ENCODE measurements around the gene UCN. TPM values are rescaled to one million over a fixed set of nuclear protein-coding genes. Genes with fewer than 3 reads are reported as not detected.

The UCN gene
- total RNA-seq, 1 experiment from 2014 or later, result 2.8 TPM

GRCh38 chr2:27261241-27261925, 46.9 kb downstream of the UCN start:
- CTCF ChIA-PET, result no interaction called here
- POLR2A ChIA-PET (ENCODE audit: unreplicated experiment), result no interaction called here

GRCh38 chr2:27258051-27258450, 50.2 kb downstream of the UCN start:
- no peaks in the 10 kb centered on the region for H3K9me3 ChIP-seq (ENCODE audit: insufficient read depth, low read depth)
- CTCF ChIA-PET, result no interaction called here
- POLR2A ChIA-PET (ENCODE audit: unreplicated experiment), result no interaction called here
- H3K4me1 ChIP-seq (replicated peaks; ENCODE audit: insufficient read depth), result no peaks in the 10 kb centered on the region
- no peaks in the 10 kb centered on the region for H3K79me2 ChIP-seq (ENCODE audit: low read depth)
- H3K27me3 ChIP-seq (ENCODE audit: insufficient read depth, low read depth), result peaks cover 49% of the 10 kb centered on the region
- no peak overlapping the region for H3K27ac ChIP-seq
- intact Hi-C loops (cut with micrococcal nuclease; ENCODE audit: unreplicated experiment), result no loop called here
- H3F3A ChIP-seq (ENCODE audit: insufficient read depth, low read depth), result no peaks in the 10 kb centered on the region
- TF ChIP-seq CTCF (conservative IDR thresholded peaks at IDR 0.05), result no peak
- no peak for TF ChIP-seq EZH2 (IDR thresholded peaks at IDR 0.05; ENCODE audit: low read depth)
- no TSS peak for BruUV-seq (replicated peaks)
- H3K4me3 ChIP-seq, result no peak overlapping the region
- H4K20me1 ChIP-seq (ENCODE audit: insufficient read depth), result no peaks in the 10 kb centered on the region
- no peaks in the 10 kb centered on the region for H3K36me3 ChIP-seq (ENCODE audit: low read depth)
- no peak overlapping the region for H2AFZ ChIP-seq
- DNase-seq, result no peak
- H3K9me2 ChIP-seq (ENCODE audit: insufficient read depth), result no peaks in the 10 kb centered on the region
- H3K4me2 ChIP-seq, result no peak overlapping the region

More at GRCh38 chr2:27261241-27261925, 46.9 kb downstream of the UCN start:
- intact Hi-C loops (cut with micrococcal nuclease; ENCODE audit: unreplicated experiment), result no loop called here
- TF ChIP-seq EZH2 (IDR thresholded peaks at IDR 0.05; ENCODE audit: low read depth) (no peak), CTCF (conservative IDR thresholded peaks at IDR 0.05) (no peak)
- Histone ChIP-seq H3K9me3 (ENCODE audit: insufficient read depth, low read depth) (no peaks in the 10 kb centered on the region), H4K20me1 (ENCODE audit: insufficient read depth) (no peaks in the 10 kb centered on the region), H3K27me3 (ENCODE audit: insufficient read depth, low read depth) (peaks cover 70% of the 10 kb centered on the region), H3K4me3 (no peak overlapping the region), H3K36me3 (ENCODE audit: low read depth) (no peaks in the 10 kb centered on the region), H3F3A (ENCODE audit: insufficient read depth, low read depth) (no peaks in the 10 kb centered on the region; the same call in 1 of the 2 replicates), H3K4me1 (replicated peaks; ENCODE audit: insufficient read depth) (no peaks in the 10 kb centered on the region), H3K27ac (no peak overlapping the region), H2AFZ (no peak overlapping the region), H3K9me2 (ENCODE audit: insufficient read depth) (no peaks in the 10 kb centered on the region), H3K79me2 (ENCODE audit: low read depth) (no peaks in the 10 kb centered on the region), H3K4me2 (no peak overlapping the region)
- BruUV-seq (replicated peaks), result no TSS peak
- DNase-seq, result no peak

Other genes starting within 250 kb of the UCN start
- gene OST4, start 236.8 kb downstream of the UCN start, total RNA-seq (2021), result 165 and 166 TPM in 2 replicates
- gene EMILIN1, start 229.8 kb downstream of the UCN start, total RNA-seq (2021), result 0.83 and 1.6 TPM in 2 replicates
- gene KHK, start 221.7 kb downstream of the UCN start, total RNA-seq (2021), result 4.4 and 10.4 TPM in 2 replicates
- gene CGREF1, start 189.3 kb downstream of the UCN start, total RNA-seq (2021), result 0.37 TPM in 1 of 2 replicates, not detected in the other
- not detected in 2 replicates for gene ABHD1, start 184.6 kb downstream of the UCN start, total RNA-seq (2021)
- gene PREB, start 173.8 kb downstream of the UCN start, total RNA-seq (2021), result 35.7 and 36.2 TPM in 2 replicates
- gene PRR30, start 169.0 kb downstream of the UCN start, total RNA-seq (2021), result not detected in 2 replicates
- gene TCF23, start 159.4 kb downstream of the UCN start, total RNA-seq (2021), result not detected in 2 replicates
- 92.8 and 126 TPM in 2 replicates for gene ATRAID, start 96.4 kb downstream of the UCN start, total RNA-seq (2021)
- gene SLC5A6, start 96.2 kb downstream of the UCN start, total RNA-seq (2021), result 49.0 and 70.0 TPM in 2 replicates
- gene CAD, start 91.1 kb downstream of the UCN start, total RNA-seq (2021), result 41.5 and 70.8 TPM in 2 replicates
- gene SLC30A3, start 45.4 kb downstream of the UCN start, total RNA-seq (2021), result 1.5 and 2.3 TPM in 2 replicates
- not detected in 2 replicates for gene DNAJC5G, start 33.0 kb downstream of the UCN start, total RNA-seq (2021)
- gene TRIM54, start 26.0 kb downstream of the UCN start, total RNA-seq (2021), result 8.2 and 9.8 TPM in 2 replicates
- 42.2 and 47.5 TPM in 2 replicates for gene MPV17, start 14.7 kb upstream of the UCN start, total RNA-seq (2021)
- gene GTF3C2, start 48.3 kb upstream of the UCN start, total RNA-seq (2021), result 57.5 and 69.8 TPM in 2 replicates
- 32.9 and 33.1 TPM in 2 replicates for gene EIF2B4, start 61.9 kb upstream of the UCN start, total RNA-seq (2021)
- 60.6 and 73.7 TPM in 2 replicates for gene SNX17, start 62.2 kb upstream of the UCN start, total RNA-seq (2021)
- gene ZNF513, start 72.3 kb upstream of the UCN start, total RNA-seq (2021), result 4.1 and 4.5 TPM in 2 replicates
- gene PPM1G, start 101.1 kb upstream of the UCN start, total RNA-seq (2021), result 114 and 136 TPM in 2 replicates
- gene NRBP1, start 120.2 kb upstream of the UCN start, total RNA-seq (2021), result 67.9 and 83.9 TPM in 2 replicates
- 62.9 and 91.7 TPM in 2 replicates for gene KRTCAP3, start 133.9 kb upstream of the UCN start, total RNA-seq (2021)
- 26.2 and 27.2 TPM in 2 replicates for gene IFT172, start 181.3 kb upstream of the UCN start, total RNA-seq (2021)
- 5.3 and 6.3 TPM in 2 replicates for gene FNDC4, start 186.8 kb upstream of the UCN start, total RNA-seq (2021)
- gene GCKR, start 188.4 kb upstream of the UCN start, total RNA-seq (2021), result 3.4 and 4.0 TPM in 2 replicates

Data from PC-9 (cell line).